Measurements from ENCODE around the gene TENM3.

Gene TENM3

DNA sequence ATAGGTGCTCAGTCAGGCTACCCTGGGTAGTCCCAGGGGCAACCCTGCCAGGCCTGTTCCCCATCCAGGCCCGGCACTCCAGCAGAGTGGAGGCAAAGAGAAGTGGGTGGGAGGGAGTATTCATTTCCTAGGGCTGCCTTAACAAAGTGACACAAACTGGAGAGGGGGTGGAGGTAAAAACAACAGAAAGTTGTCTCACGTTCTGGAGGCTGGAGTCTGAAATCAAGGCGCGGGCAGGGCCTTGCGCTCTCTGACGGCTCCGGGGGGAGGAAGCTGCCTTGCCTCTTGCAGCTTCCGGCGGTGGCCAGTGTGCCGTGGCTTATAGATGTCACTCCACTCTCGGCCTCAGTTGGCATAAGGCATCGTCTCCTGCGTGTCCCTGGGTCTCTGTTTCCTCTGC lies 583.2 kb downstream of the TENM3 start:
- no peak for DNase-seq

DNA sequence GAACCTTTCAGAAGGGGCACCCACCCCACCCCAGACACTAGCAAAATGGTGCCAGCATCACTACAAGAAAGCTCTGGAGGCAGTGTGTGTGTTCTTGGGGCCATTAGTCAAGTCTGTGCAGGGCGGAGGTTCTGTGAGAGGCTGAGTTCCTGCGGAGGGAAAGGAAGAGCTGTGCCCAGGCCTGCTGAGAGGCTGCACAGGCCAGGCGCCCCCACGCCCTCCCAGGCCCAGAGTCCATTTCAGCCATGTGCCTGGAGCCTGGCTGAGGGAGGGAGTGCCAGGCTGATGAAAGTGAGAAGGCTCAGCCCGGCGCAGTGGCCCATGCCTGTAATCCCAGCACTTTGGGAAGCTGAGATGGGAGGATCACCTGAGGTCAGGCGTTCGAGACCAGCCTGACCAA lies 584.0 kb downstream of the TENM3 start:
- no peak for DNase-seq

DNA sequence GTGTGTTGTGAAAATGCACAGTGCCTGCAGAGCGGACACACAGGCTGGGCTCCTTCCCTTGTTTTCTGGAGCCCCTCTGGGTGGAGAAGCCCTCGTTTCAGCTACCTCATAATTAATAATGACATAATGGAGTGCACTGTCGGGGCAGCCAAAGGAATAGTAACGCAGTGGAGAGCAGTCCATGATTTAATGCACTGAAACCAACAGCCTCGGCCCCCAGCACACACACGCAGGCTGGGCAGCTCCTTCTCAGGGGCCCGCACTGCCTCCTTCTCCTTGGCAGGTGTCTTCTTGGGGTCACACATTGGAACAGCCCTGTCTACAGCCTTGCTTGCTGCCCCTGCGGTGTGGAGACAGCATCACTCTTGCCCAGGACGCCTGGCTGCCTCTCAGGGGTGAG lies 584.8 kb downstream of the TENM3 start:
- DNase-seq: no peak

DNA sequence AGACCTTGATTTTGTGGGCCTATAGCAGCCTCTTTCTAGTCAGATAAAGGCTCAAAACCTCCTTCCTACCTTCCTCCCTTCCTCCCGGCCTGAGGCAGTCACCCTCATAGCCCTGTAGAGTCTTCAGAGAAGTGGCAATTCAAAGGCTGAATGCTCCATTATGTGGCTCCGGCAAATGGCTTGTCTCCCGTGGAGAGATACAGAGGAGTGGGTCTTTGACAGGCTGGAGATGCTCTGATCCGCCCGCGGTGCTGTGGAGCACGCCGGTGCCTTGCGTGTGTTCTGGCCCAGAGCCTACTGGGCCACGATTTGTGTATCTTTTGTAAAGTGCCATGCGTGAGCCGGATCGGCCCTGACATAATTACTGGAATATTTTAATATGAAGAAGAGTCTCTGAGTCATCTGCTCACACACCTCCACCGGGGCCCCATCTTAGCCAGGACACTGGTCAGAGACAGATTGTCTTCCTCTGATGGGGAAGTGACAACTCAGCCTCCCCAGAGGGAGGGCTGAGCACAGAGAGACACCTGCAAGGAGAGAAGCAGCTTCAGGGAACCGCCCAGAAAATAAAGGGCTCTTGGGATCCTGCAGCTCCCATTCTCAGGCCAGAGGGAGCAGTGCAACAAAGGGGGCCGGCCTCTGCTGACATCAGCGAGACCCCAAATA lies 585.3 kb downstream of the TENM3 start:
- no peak for DNase-seq

GRCh38 chr4:182829196-182829595 lies 586.0 kb downstream of the TENM3 start:
- DNase-seq: no peak

DNA sequence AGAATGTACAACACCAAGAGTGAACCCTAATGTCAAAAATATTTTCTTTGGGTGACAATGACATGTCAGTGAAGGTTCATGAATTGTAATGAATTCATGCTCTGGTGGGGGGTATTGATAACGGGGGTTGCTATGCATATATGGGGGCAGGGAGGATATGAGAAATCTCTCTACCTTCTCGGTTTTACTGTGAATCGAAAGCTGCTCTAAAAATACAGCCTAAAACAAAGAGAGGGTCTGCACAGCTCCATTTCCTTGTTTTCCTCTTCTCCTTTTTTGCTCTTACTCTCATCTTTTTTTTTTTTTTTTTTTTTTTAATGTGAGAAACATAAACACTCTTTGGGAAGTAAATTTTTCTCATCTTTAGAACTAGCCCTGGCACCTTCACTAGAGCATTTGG lies 588.2 kb downstream of the TENM3 start:
- no peak for DNase-seq

DNA sequence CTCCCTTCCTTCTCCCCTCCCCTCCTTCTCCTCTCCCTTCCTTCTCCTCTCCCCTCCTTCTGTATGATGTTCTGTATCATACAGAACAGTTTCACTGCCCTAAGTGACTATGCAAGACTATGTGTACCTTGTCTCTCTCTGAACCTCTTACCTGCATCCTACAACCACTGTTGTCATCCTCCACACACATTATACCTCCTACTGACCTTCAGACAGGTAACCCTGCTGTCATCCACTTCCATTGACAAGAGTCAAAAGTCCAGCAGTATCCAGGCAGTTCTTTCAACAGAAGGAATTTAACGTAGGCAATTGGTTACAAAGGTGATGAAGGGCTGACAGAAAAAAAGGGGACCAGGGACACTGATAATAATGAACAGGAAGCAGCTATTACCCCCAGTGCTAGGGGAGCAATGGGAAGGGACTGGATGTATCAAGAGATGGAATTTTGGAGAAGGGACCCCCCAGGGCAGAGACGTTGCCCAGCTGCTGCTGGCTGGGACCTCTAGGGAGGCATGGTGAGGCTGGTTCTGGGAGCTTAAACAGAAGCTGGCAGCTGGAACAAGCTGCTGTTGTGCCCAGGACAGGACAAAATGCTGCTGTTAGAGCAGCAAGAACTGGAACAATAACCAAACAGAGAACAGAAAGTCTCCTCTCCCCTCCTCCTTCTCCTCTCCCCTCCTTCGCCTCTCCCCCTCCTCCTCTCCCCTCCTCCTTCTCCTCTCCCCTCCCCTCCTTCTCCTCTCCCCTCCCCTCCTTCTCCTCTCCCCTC lies 589.3 kb downstream of the TENM3 start:
- DNase-seq: no peak

DNA sequence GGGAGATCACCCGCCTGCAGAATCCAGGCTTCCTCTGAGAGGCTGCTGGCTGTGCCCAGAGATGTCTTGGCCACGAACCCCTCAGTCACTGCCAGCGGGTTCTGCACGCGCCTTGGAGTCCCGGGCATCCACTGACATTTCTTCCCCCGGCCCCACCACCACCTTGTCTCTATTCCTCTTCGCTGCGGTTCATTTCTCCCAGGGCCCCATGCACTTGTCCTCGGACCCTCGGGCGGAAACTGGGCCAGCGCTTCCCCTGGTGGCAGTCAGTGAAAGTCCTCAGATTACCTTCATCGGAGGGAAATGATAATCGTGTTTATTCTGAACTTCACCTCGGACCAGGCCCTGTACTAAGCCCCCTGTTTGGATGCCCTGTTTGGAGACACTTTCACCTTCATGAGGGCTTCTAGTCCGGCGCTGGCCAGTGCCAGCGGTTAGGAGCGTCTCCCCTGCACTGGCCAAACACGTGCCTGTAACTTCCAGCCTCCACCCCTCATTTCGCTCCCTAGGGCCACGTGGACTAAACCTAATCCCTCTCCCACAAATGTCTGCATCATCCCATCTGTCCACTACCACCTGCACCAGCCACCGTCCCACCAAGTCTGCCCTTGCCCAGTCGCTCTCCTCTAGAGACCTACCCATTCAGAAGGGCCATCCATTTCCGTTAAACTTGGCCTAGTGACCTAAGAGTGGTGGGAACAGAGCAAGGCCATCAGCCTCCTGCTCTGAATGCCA lies 592.0 kb downstream of the TENM3 start:
- DNase-seq: peak; percentile 39

DNA sequence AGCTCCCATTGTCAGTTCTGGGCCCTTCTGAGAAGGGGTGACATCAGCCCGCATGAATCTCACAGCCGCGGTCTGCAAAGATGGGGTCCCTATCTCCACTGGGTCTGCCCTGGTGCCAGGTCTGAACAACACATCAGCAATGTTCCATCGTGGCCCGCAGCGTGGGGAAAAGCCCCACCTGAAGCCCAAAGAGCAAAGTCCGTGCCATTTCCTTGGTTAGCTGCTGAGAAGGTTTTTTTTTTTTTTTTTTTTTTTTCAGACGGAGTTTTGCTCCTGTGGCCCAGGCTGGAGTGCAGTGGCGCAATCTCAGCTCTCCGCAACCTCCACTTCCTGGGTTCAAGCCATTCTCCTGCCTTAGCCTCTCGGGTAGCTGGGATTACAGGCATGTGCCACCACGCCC lies 594.6 kb downstream of the TENM3 start:
- no peak for DNase-seq

- no peak for DNase-seq
Observed at GRCh38 chr4:182838535-182838934, 595.3 kb downstream of the TENM3 start.

GRCh38 chr4:182839256-182839655 lies 596.1 kb downstream of the TENM3 start:
- no peak for DNase-seq

GRCh38 chr4:182840108-182840507 lies 596.9 kb downstream of the TENM3 start:
- no peak for DNase-seq

DNA sequence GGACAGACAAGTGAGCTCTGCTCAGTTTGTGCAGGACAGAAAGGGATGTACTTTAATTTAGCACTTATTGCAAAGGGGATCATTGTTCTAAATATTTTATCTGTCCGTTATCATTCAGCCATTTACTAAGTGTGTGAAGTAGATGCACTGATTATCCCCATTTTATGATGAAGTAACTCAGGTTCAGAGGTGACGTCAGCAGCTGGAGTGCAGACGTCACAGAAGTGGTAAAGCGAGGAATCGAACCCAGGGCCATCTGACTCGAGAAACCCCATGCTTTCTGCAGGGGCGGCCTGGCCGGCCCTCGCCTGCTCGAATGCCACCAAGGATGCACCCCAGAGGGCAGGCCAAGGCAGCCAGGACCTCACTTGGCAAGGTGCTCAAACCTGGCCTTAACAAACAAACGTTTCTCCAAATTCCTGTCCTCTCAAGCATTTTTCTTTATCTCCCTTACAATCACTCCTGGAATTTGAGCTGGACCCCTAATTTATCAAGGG lies 599.0 kb downstream of the TENM3 start:
- no peak for DNase-seq

DNA sequence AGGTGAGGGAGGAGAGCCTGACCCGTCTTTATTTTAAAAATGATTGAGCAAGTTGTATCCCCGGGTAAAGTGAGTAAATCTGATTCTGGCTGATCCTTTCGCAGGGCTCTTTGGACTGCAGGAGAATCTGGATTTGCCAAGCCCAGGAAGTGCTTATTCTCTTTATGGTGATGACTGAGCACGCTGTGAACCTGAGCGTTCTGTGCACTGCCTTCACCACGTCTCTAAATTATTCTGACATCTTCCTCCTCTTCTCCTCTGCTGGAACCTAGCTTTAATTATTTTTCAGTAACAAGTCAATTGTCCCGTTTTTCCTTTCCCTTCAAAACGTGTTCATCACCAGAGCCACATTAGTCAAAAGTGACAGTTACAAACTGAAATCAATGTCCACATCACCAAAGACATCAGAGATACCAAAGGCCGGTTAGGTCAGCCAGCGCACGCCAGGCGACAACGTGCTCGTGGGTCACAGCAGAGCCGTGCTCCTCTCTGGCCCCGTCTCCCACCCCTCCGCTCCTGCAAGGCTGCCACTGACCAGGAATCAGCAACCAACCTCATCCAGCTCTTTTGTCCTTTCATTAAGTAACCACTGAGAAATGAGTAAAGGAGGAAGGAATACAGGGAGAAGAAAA lies 599.7 kb downstream of the TENM3 start:
- no peak for DNase-seq

GRCh38 chr4:182843808-182844325 lies 600.7 kb downstream of the TENM3 start:
- DNase-seq: no peak

GRCh38 chr4:182845618-182846017 lies 602.4 kb downstream of the TENM3 start:
- no peak for DNase-seq

- DNase-seq: peak; percentile 14
Observed at GRCh38 chr4:182846036-182846435, 602.8 kb downstream of the TENM3 start.

GRCh38 chr4:182847576-182848450 lies 604.6 kb downstream of the TENM3 start:
- no peak for DNase-seq

- DNase-seq: no peak
Observed at GRCh38 chr4:182848685-182849084, 605.5 kb downstream of the TENM3 start.
